Keratinocyte (primary cell): ENCODE data around the gene CUL4B. TPM values are rescaled to one million over a fixed set of nuclear protein-coding genes. Genes with fewer than 3 reads are reported as not detected.

Experiments
- DNase-seq: peaks from one replicate; pipeline ENCODE4 v3.0.0-alpha.2; 2011; ENCODE audit warnings: low read depth, missing footprints, low spot score
- FAIRE-seq: peaks from 2 replicates; lab custom pipeline; 2011; peaks lifted over from hg19 to GRCh38; lab: Jason Lieb, UNC
- H2AFZ ChIP-seq: 2 replicates; pipeline ENCODE4 v1.6.0; 2012; ENCODE audit warnings: low read length, control low read depth, inconsistent platforms; ENCODE audit not compliant: control insufficient read depth
- H3K27ac ChIP-seq: 2 replicates; pipeline ENCODE4 v1.5.1; 2011; ENCODE audit warnings: low read length; ENCODE audit not compliant: control insufficient read depth, insufficient read depth
- H3K27me3 ChIP-seq: 3 replicates; pipeline ENCODE4 v1.6.0; 2011; ENCODE audit warnings: low read length; ENCODE audit not compliant: control insufficient read depth, insufficient read depth; ENCODE audit errors: extremely low read depth
- H3K36me3 ChIP-seq, 2 experiments: 2 replicates in 1 of 2; 3 replicates in 1 of 2; pipeline ENCODE4 v1.5.1; 2011; ENCODE audit warnings: low read length in 2 of 2, mild to moderate bottlenecking in 1 of 2; ENCODE audit not compliant: control insufficient read depth in 2 of 2, insufficient read depth in 2 of 2; ENCODE audit errors: extremely low read depth in 1 of 2
- H3K4me1 ChIP-seq: 3 replicates; pipeline ENCODE4 v1.5.1; 2011; ENCODE audit warnings: low read length; ENCODE audit not compliant: control insufficient read depth, insufficient read depth; ENCODE audit errors: extremely low read depth
- H3K4me2 ChIP-seq: 3 replicates; pipeline ENCODE4 v1.6.0; 2011; ENCODE audit warnings: low read depth, low read length; ENCODE audit not compliant: control insufficient read depth, insufficient read depth; ENCODE audit errors: extremely low read depth
- H3K4me3 ChIP-seq, 3 experiments: fragments of 200-600 bp in 1 of 3; sonication (generic) in 1 of 3; 2 replicates in 2 of 3; 3 replicates in 1 of 3; pipeline ENCODE4 v1.5.1; 2011 to 2016; ENCODE audit warnings: low read length in 3 of 3, mild to moderate bottlenecking in 3 of 3, control low read depth in 2 of 3, inconsistent platforms in 1 of 3, low read depth in 1 of 3, mixed read lengths in 1 of 3, mixed run types in 1 of 3, moderate library complexity in 1 of 3; ENCODE audit not compliant: control insufficient read depth in 2 of 3, insufficient read depth in 2 of 3; ENCODE audit errors: extremely low read depth in 1 of 3
- H3K79me2 ChIP-seq: 2 replicates; pipeline ENCODE4 v1.6.0; 2012; ENCODE audit warnings: low read length; ENCODE audit not compliant: control insufficient read depth, insufficient read depth
- H3K9ac ChIP-seq: 3 replicates; pipeline ENCODE4 v1.6.0; 2011; ENCODE audit warnings: low read length; ENCODE audit not compliant: control insufficient read depth, insufficient read depth; ENCODE audit errors: extremely low read depth
- H3K9me1 ChIP-seq: 3 replicates; pipeline ENCODE4 v1.6.0; 2011; ENCODE audit warnings: low read length; ENCODE audit not compliant: control insufficient read depth, insufficient read depth; ENCODE audit errors: extremely low read depth
- H3K9me3 ChIP-seq: 2 replicates; pipeline ENCODE4 v1.5.1; 2012; ENCODE audit warnings: low read depth, low read length; ENCODE audit not compliant: control insufficient read depth
- H4K20me1 ChIP-seq: 3 replicates; pipeline ENCODE4 v1.6.0; 2011; ENCODE audit warnings: low read length; ENCODE audit not compliant: control insufficient read depth, insufficient read depth; ENCODE audit errors: extremely low read depth
- EZH2 ChIP-seq: IDR thresholded peaks from one replicate; pipeline ENCODE4 v1.6.1; 2012; ENCODE audit warnings: inconsistent platforms, mild to moderate bottlenecking, low read length, moderate library complexity
- dilution Hi-C: fragments of 300-500 bp; cut with MboI; formaldehyde crosslinking; loops from one replicate; pipeline ENCODE4 v1.7.0; 2020; ENCODE audit warnings: low sequenced_read_pairs; ENCODE audit not compliant: extremely low pct_ligation_motif_present
- polyA plus RNA-seq, 5 experiments: library from polyadenylated mRNA; depleted of rRNA in 3 of 5; stranded (reverse) in 3 of 5; stranded (forward) in 1 of 5; unstranded in 1 of 5; fragments of >200 nt; gene quantifications; 1 replicate in 1 of 5; 2 replicates in 3 of 5; 3 replicates in 1 of 5; pipeline versions ENCODE4 v1.2.1 to v1.2.3, GENCODE V29; 2011 to 2012; ENCODE audit warnings: missing spikeins in 2 of 5, low read depth in 1 of 5, low replicate concordance in 1 of 5
- TF ChIP-seq, protein P1 (sequence below), 3 experiments: IDR thresholded peaks in 1 of 3; conservative IDR thresholded peaks in 1 of 3; optimal IDR thresholded peaks in 1 of 3; 2 replicates in 2 of 3; 3 replicates in 1 of 3; pipeline versions ENCODE3 to v1.5.1; 2011; ENCODE audit warnings: low read length in 3 of 3, mild to moderate bottlenecking in 3 of 3, moderate library complexity in 2 of 3, control low read depth in 1 of 3, inconsistent platforms in 1 of 3; ENCODE audit not compliant: insufficient read depth in 2 of 3; ENCODE audit errors: extremely low read depth in 1 of 3

Gene CUL4B
- polyA plus RNA-seq, 1 donor (not counting 4 experiments of a cell fraction or from before 2014, with no cell fraction given), result 23.3 TPM

DNA sequence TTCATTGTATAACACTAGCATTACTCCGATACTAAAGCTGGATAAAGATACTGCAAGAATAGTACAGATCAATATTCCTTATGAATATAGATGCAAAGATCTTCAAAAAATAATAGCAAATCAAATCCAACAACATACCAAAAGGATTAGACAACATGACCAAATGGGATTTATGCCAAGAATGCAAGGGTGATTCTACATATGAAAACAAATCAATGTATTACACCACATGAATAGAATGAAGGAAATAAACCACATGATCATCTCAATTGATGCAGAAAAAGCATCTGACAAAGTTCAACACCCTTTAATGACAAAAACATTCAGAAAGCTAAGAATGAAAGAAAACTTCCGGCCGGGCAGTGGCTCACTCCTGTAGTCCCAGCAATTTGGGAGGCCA, 42.8 kb downstream of the CUL4B start:
- Histone ChIP-seq H3K27me3 (no peaks in the 10 kb centered on the region), H3K4me3 (no peak overlapping the region), H3K9ac (no peak overlapping the region), H3K9me1 (no peaks in the 10 kb centered on the region), H3K27ac (no peak overlapping the region), H3K36me3 (no peaks in the 10 kb centered on the region), H3K4me1 (no peaks in the 10 kb centered on the region), H3K4me2 (no peak overlapping the region), H4K20me1 (no peaks in the 10 kb centered on the region), H3K79me2 (no peaks in the 10 kb centered on the region), H2AFZ (no peak overlapping the region), H3K9me3 (no peaks in the 10 kb centered on the region)
- no peak for TF ChIP-seq EZH2
- TF ChIP-seq, protein P1, sequence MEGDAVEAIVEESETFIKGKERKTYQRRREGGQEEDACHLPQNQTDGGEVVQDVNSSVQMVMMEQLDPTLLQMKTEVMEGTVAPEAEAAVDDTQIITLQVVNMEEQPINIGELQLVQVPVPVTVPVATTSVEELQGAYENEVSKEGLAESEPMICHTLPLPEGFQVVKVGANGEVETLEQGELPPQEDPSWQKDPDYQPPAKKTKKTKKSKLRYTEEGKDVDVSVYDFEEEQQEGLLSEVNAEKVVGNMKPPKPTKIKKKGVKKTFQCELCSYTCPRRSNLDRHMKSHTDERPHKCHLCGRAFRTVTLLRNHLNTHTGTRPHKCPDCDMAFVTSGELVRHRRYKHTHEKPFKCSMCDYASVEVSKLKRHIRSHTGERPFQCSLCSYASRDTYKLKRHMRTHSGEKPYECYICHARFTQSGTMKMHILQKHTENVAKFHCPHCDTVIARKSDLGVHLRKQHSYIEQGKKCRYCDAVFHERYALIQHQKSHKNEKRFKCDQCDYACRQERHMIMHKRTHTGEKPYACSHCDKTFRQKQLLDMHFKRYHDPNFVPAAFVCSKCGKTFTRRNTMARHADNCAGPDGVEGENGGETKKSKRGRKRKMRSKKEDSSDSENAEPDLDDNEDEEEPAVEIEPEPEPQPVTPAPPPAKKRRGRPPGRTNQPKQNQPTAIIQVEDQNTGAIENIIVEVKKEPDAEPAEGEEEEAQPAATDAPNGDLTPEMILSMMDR (optimal IDR thresholded peaks at IDR 0.05 in 1 of 3, IDR thresholded peaks at IDR 0.05 in 1 of 3, conservative IDR thresholded peaks at IDR 0.05 in 1 of 3; ENCODE audit: extremely low read depth in 1 of 3, insufficient read depth in 2 of 3, low read length in 3 of 3), result no peak
- dilution Hi-C loops, result no loop called here
- DNase-seq (no peak), FAIRE-seq (no peak)

DNA sequence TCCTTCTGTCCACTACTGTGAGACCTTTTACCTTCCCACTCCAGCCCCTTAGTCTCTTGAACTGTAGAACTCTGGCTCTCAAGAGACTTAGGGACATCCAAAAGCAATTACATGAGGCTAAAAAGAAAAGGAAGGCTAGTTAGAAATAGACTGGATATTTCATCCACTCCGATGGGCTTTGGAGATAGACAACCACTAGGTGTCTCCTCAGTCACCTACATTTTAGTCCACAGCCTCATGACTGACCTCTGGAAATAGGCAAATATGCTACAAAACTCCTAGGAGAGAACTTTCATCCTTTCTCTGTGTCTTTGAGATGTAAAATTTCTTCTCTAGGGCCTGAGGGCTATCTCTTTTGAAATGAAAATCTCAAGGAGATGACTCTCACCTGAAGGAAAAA, 46.5 kb downstream of the CUL4B start:
- no peak overlapping the region for H3K27ac ChIP-seq
- no peaks in the 10 kb centered on the region for H3K4me1 ChIP-seq
- H3K4me3 ChIP-seq, result no peak overlapping the region
- H2AFZ ChIP-seq, result no peak overlapping the region
- H3K9ac ChIP-seq, result no peak overlapping the region
- H3K9me3 ChIP-seq, result no peaks in the 10 kb centered on the region
- no peak for TF ChIP-seq EZH2
- TF ChIP-seq, protein P1 (optimal IDR thresholded peaks at IDR 0.05 in 1 of 3, IDR thresholded peaks at IDR 0.05 in 1 of 3, conservative IDR thresholded peaks at IDR 0.05 in 1 of 3; ENCODE audit: extremely low read depth in 1 of 3, insufficient read depth in 2 of 3, low read length in 3 of 3), result peak; percentile 30 to 38 (median 34)
- H3K36me3 ChIP-seq, result no peaks in the 10 kb centered on the region
- H3K79me2 ChIP-seq, result no peaks in the 10 kb centered on the region
- FAIRE-seq (no peak), DNase-seq (no peak)
- H3K27me3 ChIP-seq, result no peaks in the 10 kb centered on the region
- no peaks in the 10 kb centered on the region for H3K9me1 ChIP-seq
- dilution Hi-C loops, result no loop called here
- no peaks in the 10 kb centered on the region for H4K20me1 ChIP-seq
- no peak overlapping the region for H3K4me2 ChIP-seq
